Measurements from ENCODE around the gene SLC6A7.

SLC6A7 gene

GRCh38 chr5:150188146-150188842 lies 1.6 kb upstream of the SLC6A7 start:
- FAIRE-seq: no peak

GRCh38 chr5:150189326-150189725 lies 536 bp upstream of the SLC6A7 start:
- DNase-seq (ENCODE audit: insufficient read length, low spot score) (no peak), FAIRE-seq (no peak)

More at GRCh38 chr5:150188146-150188842, 1.6 kb upstream of the SLC6A7 start:
- no peak for DNase-seq (ENCODE audit: insufficient read length, low spot score)

GRCh38 chr5:150190503-150190979 lies 679 bp downstream of the SLC6A7 start:
- no peak for DNase-seq (ENCODE audit: insufficient read length, low spot score)
- no peak for FAIRE-seq

GRCh38 chr5:150190987-150191386 lies 1.1 kb downstream of the SLC6A7 start:
- DNase-seq (ENCODE audit: insufficient read length, low spot score) (no peak), FAIRE-seq (no peak)

GRCh38 chr5:150192462-150192861 lies 2.6 kb downstream of the SLC6A7 start:
- DNase-seq (ENCODE audit: insufficient read length, low spot score) (no peak), FAIRE-seq (no peak)

- DNase-seq (ENCODE audit: insufficient read length, low spot score) (no peak), FAIRE-seq (no peak)
Observed at GRCh38 chr5:150195736-150196485, 6.0 kb downstream of the SLC6A7 start.

GRCh38 chr5:150196514-150196913 lies 6.7 kb downstream of the SLC6A7 start:
- FAIRE-seq: no peak
- no peak for DNase-seq (ENCODE audit: insufficient read length, low spot score)

GRCh38 chr5:150196986-150197385 lies 7.1 kb downstream of the SLC6A7 start:
- FAIRE-seq: no peak
- no peak for DNase-seq (ENCODE audit: insufficient read length, low spot score)

GRCh38 chr5:150197476-150197875 lies 7.6 kb downstream of the SLC6A7 start:
- no peak for FAIRE-seq

GRCh38 chr5:150202501-150202900 lies 12.6 kb downstream of the SLC6A7 start:
- FAIRE-seq: no peak
- no peak for DNase-seq (ENCODE audit: insufficient read length, low spot score)

More at GRCh38 chr5:150197476-150197875, 7.6 kb downstream of the SLC6A7 start:
- DNase-seq (ENCODE audit: insufficient read length, low spot score): no peak

GRCh38 chr5:150203832-150204589 lies 14.1 kb downstream of the SLC6A7 start:
- FAIRE-seq (no peak), DNase-seq (ENCODE audit: insufficient read length, low spot score) (no peak)

GRCh38 chr5:150204590-150204960 lies 14.7 kb downstream of the SLC6A7 start:
- FAIRE-seq: no peak
- no peak for DNase-seq (ENCODE audit: insufficient read length, low spot score)

- FAIRE-seq (no peak), DNase-seq (ENCODE audit: insufficient read length, low spot score) (no peak)
Observed at GRCh38 chr5:150206098-150206778, 16.4 kb downstream of the SLC6A7 start.

- FAIRE-seq: no peak
Observed at GRCh38 chr5:150206779-150207115, 16.9 kb downstream of the SLC6A7 start.

GRCh38 chr5:150208187-150209098 lies 18.6 kb downstream of the SLC6A7 start:
- FAIRE-seq (no peak), DNase-seq (ENCODE audit: insufficient read length, low spot score) (no peak)

More at GRCh38 chr5:150206779-150207115, 16.9 kb downstream of the SLC6A7 start:
- DNase-seq (ENCODE audit: insufficient read length, low spot score): no peak

- FAIRE-seq (no peak), DNase-seq (ENCODE audit: insufficient read length, low spot score) (no peak)
Observed at GRCh38 chr5:150209099-150209635, 19.3 kb downstream of the SLC6A7 start.

- FAIRE-seq: no peak
Observed at GRCh38 chr5:150210644-150211043, 20.8 kb downstream of the SLC6A7 start.

GRCh38 chr5:150211156-150212030 lies 21.5 kb downstream of the SLC6A7 start:
- DNase-seq (ENCODE audit: insufficient read length, low spot score): no peak
- FAIRE-seq: no peak

More at GRCh38 chr5:150210644-150211043, 20.8 kb downstream of the SLC6A7 start:
- no peak for DNase-seq (ENCODE audit: insufficient read length, low spot score)

All from GM19239 (cell line).